C4-2B (cell line): Measurements from ENCODE around the gene SRPK2.

ENCODE experiments used
- ZFX ChIP-seq: fragments of 450-650 bp; IDR thresholded peaks from 2 replicates; pipeline ENCODE4 v1.6.1; 2017
- TF ChIP-seq, protein P1 (sequence below): fragments of 450-650 bp; conservative IDR thresholded peaks from 2 replicates; pipeline ENCODE4 v1.5.1; 2017; ENCODE audit warnings: mild to moderate bottlenecking

DNA sequence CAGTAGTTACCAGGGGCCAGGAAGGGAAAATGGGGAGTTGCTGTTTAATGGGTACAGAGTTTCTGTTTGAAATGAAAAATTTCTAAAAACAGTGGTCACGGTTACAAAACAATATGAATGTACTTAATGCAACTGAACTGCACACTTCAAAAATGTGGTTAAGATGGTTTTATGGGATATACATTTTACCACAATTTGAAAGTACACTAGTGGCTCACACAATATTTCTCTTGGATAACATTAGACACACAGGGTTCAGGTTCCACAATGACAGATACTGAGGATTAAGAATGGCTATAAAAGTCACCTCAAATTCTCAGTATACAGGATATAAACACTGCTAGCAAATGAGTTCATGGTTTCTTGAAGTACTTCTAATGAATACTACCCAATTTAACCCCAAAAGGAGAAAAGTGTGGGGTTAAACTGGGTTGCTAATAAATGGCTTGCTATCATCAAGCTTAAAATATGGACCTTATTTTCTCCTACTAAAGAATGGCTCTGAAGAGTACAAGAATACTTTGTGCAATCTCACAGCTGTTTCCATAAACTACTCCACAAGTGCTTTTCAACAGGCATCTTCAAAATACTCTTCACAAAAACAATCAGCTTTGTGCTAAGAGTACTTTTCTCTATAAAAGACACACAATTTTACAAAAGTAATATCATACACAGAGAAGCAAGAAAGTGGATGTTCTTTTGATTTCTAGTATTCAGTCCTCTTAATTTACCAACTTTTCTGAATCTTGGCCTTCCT, 92.9 kb downstream of the SRPK2 start:
- TF ChIP-seq, protein P1, sequence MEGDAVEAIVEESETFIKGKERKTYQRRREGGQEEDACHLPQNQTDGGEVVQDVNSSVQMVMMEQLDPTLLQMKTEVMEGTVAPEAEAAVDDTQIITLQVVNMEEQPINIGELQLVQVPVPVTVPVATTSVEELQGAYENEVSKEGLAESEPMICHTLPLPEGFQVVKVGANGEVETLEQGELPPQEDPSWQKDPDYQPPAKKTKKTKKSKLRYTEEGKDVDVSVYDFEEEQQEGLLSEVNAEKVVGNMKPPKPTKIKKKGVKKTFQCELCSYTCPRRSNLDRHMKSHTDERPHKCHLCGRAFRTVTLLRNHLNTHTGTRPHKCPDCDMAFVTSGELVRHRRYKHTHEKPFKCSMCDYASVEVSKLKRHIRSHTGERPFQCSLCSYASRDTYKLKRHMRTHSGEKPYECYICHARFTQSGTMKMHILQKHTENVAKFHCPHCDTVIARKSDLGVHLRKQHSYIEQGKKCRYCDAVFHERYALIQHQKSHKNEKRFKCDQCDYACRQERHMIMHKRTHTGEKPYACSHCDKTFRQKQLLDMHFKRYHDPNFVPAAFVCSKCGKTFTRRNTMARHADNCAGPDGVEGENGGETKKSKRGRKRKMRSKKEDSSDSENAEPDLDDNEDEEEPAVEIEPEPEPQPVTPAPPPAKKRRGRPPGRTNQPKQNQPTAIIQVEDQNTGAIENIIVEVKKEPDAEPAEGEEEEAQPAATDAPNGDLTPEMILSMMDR, result no peak
- no peak for TF ChIP-seq ZFX
